GM13976 (cell line): ENCODE data around the gene MYBPH.

Experiments used
- DNase-seq: peaks from one replicate; pipeline ENCODE4 v3.0.0; 2012; ENCODE audit warnings: low spot score
- CTCF ChIP-seq: IDR thresholded peaks from 2 replicates; pipeline ENCODE4 v1.5.1; 2012; ENCODE audit warnings: borderline replicate concordance, mild to moderate bottlenecking; ENCODE audit not compliant: insufficient read depth; ENCODE audit errors: extremely low read depth, missing control alignments, control extremely low read depth
- in situ Hi-C: fragments of 300-500 bp; cut with MboI; formaldehyde crosslinking; loops from one replicate; pipeline ENCODE4 v1.12.0; 2022; ENCODE audit warnings: low sequenced_read_pairs, mixed read lengths, inconsistent platforms; ENCODE audit not compliant: unreplicated experiment

MYBPH gene

GRCh38 chr1:203165800-203166161 lies 9.8 kb downstream of the MYBPH start:
- in situ Hi-C loops, result no loop called here
- TF ChIP-seq CTCF, result no peak
- no peak for DNase-seq

- DNase-seq, result no peak
- in situ Hi-C loops, result no loop called here
- TF ChIP-seq CTCF, result no peak
These were observed 10.4 kb downstream of the MYBPH start for GRCh38 chr1:203165101-203165799.

GRCh38 chr1:203163891-203164635 lies 11.6 kb downstream of the MYBPH start:
- in situ Hi-C loops, result no loop called here
- TF ChIP-seq CTCF, result no peak

GRCh38 chr1:203162403-203162802 lies 13.2 kb downstream of the MYBPH start:
- in situ Hi-C loops, result no loop called here
- no peak for TF ChIP-seq CTCF
- no peak for DNase-seq

More at GRCh38 chr1:203163891-203164635, 11.6 kb downstream of the MYBPH start:
- DNase-seq, result no peak

- in situ Hi-C loops, result no loop called here
These were observed 13.9 kb downstream of the MYBPH start for GRCh38 chr1:203161703-203162102.

GRCh38 chr1:203161175-203161574 lies 14.5 kb downstream of the MYBPH start:
- in situ Hi-C loops, result no loop called here
- DNase-seq, result no peak
- no peak for TF ChIP-seq CTCF

More at GRCh38 chr1:203161703-203162102, 13.9 kb downstream of the MYBPH start:
- DNase-seq, result no peak
- no peak for TF ChIP-seq CTCF
